Gastroesophageal sphincter (tissue), 4 donors: Measurements from ENCODE around the gene PRMT9. TPM values are rescaled to one million over a fixed set of nuclear protein-coding genes. Genes with fewer than 3 reads are reported as not detected.

Source experiments
- ATAC-seq: fragments of 150-250 bp; one replicate; pipeline ENCODE4 v1.9.1; 2016; ENCODE audit warnings: mild to moderate bottlenecking, moderate library complexity
- H3K27ac ChIP-seq, 4 donors: fragments of 200-600 bp; sonication (generic) in 3 of 4; 1 replicate in 3 of 4; 2 replicates in 1 of 4; pipeline ENCODE4 v1.5.1; 2016 to 2019
- H3K27me3 ChIP-seq: fragments of 200-600 bp; sonication (generic); one replicate; pipeline ENCODE4 v1.5.1; 2019
- H3K36me3 ChIP-seq, 2 donors: fragments of 200-600 bp; sonication (generic); one replicate each; pipeline ENCODE4 v1.5.1; 2019; ENCODE audit warnings: control low read depth in 1 of 2
- H3K4me1 ChIP-seq, 3 donors: fragments of 200-600 bp; sonication (generic); 1 replicate in 2 of 3; 2 replicates in 1 of 3; pipeline ENCODE4 v1.5.1; 2016 to 2019; ENCODE audit warnings: control low read depth in 2 of 3
- H3K4me3 ChIP-seq, 2 donors: fragments of 200-600 bp; sonication (generic); one replicate each; pipeline ENCODE4 v1.5.1; 2019; ENCODE audit warnings: mild to moderate bottlenecking in 1 of 2, moderate library complexity in 1 of 2
- H3K9me3 ChIP-seq, 3 donors: fragments of 200-600 bp; sonication (generic); one replicate each; pipeline ENCODE4 v1.5.1; 2017 to 2019; ENCODE audit warnings: control low read depth in 2 of 3
- EP300 ChIP-seq: sonication (generic); formaldehyde crosslinking; IDR thresholded peaks from one replicate; pipeline ENCODE4 v1.6.1; 2017; ENCODE audit warnings: antibody characterized with exemption, mild to moderate bottlenecking
- POLR2A ChIP-seq, 2 donors: fragments of 450-650 bp; IDR thresholded peaks; one replicate each; pipeline ENCODE4 v1.6.1; 2017; ENCODE audit warnings: antibody characterized with exemption in 2 of 2, mild to moderate bottlenecking in 2 of 2, moderate library complexity in 1 of 2
- POLR2AphosphoS5 ChIP-seq: sonication (generic); formaldehyde crosslinking; IDR thresholded peaks from one replicate; pipeline ENCODE4 v1.6.1; 2017; ENCODE audit warnings: antibody characterized with exemption
- WGBS, 2 donors: methylation state at CpG; one replicate each; pipeline ENCODE4 v1.1.5; 2018; ENCODE audit warnings: low coverage in 1 of 2; 5-methylcytosine and 5-hydroxymethylcytosine counted together
- total RNA-seq, 4 donors: library from RNA; depleted of rRNA; stranded (reverse); fragments of >200 nt; gene quantifications; one replicate each; pipeline ENCODE4 v1.1.0, GENCODE V29; 2016
- TF ChIP-seq, protein P1 (sequence below), 4 experiments: fragments of 200-600 bp in 2 of 4; fragments of 450-650 bp in 2 of 4; sonication (generic) in 1 of 4; IDR thresholded peaks; one replicate each; pipeline ENCODE4 v1.5.1; 2017 to 2019; ENCODE audit warnings: antibody characterized with exemption in 4 of 4, mild to moderate bottlenecking in 2 of 4, moderate library complexity in 2 of 4

Gene PRMT9
- total RNA-seq, 4 donors from 2014 or later = 5.3 to 10.7 (median 9.0) TPM

DNA sequence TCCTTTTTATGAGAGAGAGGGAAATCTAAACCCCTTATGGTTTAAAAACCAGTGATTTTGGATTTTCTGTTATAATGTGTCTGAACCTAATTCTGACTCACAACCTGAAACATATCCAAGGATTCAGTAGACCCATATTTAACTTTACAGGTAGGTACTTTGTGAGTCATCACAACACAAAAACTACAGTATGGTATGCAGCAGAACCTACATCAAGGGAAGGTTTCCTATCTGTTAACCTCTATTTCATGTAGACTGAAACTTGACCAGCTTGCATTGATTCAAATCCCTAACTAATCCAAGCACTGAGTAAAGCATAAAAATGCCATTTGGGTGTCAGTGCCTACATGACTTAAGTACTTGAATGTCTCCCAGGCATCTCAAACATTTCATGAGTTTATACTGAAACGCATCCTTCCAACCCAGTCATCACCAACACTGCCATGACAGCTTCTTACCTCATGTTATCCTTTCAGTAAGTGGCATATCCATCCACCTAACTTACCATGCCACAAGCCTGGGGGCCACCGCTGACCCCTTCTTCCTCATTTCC lies 43.6 kb upstream of the PRMT9 start:
- H3K27ac ChIP-seq = no peak overlapping the region
- no peaks in the 10 kb centered on the region for H3K27me3 ChIP-seq
- no peak for ATAC-seq
- H3K9me3 ChIP-seq = no peaks in the 10 kb centered on the region
- TF ChIP-seq, protein P1, sequence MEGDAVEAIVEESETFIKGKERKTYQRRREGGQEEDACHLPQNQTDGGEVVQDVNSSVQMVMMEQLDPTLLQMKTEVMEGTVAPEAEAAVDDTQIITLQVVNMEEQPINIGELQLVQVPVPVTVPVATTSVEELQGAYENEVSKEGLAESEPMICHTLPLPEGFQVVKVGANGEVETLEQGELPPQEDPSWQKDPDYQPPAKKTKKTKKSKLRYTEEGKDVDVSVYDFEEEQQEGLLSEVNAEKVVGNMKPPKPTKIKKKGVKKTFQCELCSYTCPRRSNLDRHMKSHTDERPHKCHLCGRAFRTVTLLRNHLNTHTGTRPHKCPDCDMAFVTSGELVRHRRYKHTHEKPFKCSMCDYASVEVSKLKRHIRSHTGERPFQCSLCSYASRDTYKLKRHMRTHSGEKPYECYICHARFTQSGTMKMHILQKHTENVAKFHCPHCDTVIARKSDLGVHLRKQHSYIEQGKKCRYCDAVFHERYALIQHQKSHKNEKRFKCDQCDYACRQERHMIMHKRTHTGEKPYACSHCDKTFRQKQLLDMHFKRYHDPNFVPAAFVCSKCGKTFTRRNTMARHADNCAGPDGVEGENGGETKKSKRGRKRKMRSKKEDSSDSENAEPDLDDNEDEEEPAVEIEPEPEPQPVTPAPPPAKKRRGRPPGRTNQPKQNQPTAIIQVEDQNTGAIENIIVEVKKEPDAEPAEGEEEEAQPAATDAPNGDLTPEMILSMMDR (IDR thresholded peaks at IDR 0.05) = no peak
- no peak for TF ChIP-seq POLR2AphosphoS5
- TF ChIP-seq POLR2A (IDR thresholded peaks at IDR 0.05) = no peak
- no peak for TF ChIP-seq EP300
- peaks cover 0 to 9% (median 0%) of the 10 kb centered on the region in 3 donors for H3K4me1 ChIP-seq
- no peaks in the 10 kb centered on the region for H3K36me3 ChIP-seq
- WGBS, 2 donors = 100% methylated on average over 1 to 2 of the region's 2 CpGs
- H3K4me3 ChIP-seq = no peak overlapping the region

DNA sequence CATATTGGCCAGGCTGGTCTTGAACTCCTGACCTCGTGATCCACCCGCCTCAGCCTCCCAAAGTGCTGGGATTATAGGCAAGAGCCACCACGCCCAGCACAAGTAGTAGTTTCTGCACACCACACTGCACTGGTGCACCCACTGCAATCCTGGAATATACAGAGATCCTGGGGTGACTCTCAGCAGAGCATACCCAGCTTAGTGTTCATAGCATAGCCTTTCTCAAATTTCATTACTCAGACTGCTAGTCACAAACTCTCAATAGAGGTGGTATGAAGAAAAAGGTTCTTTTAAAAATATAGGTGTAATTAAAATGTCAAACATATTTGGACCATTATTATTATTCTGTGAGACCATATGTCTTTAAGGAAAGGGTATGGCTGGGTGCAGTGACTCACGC lies 41.7 kb upstream of the PRMT9 start:
- Histone ChIP-seq H3K4me1 (peaks cover 0 to 2% (median 0%) of the 10 kb centered on the region in 3 donors), H3K4me3 (no peak overlapping the region), H3K9me3 (no peaks in the 10 kb centered on the region), H3K36me3 (no peaks in the 10 kb centered on the region), H3K27me3 (no peaks in the 10 kb centered on the region), H3K27ac (no peak overlapping the region)
- TF ChIP-seq POLR2AphosphoS5 (no peak), POLR2A (IDR thresholded peaks at IDR 0.05) (no peak), EP300 (no peak)
- TF ChIP-seq, protein P1 (IDR thresholded peaks at IDR 0.05) = no peak
- ATAC-seq = no peak
- 85% methylated on average over 2 of the region's 4 CpGs; no CpG with 5 or more reads in 1 of the 2 donors for WGBS, 2 donors

DNA sequence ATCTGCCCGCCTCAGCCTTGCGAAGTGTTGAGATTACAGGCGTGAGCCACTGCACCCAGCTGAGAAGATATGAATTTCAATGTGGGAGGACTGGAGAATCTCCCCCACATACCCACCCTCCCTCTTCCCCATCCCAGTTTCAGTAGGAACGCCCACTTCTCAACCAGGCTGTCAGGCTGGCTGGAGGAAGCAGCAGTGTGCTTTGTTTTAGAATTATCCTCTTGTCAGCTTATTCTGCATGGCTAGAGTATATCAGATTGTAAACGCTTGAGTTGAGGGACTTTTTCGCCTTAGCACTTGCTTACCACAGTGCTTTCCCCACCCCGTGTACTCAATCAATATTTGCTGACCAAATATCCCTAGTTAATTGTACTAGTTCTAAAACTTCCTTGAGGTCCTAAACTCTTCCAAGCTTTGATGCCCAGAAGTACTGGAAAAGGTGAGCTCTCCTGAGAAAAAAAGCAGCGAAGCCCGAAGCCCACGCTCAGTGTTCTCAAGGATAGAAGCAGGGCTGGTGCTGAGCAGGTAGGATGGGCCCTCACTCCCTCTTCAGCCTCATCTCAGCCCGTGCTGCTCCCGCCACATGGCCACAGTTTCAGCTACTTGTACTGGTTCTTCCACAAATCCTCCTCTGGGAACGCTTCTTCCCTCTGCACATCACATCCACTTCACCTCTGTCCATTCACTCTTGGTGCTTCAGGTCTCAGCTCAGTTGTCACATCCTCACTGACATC lies 40.7 kb upstream of the PRMT9 start:
- no peak for TF ChIP-seq POLR2A (IDR thresholded peaks at IDR 0.05)
- TF ChIP-seq POLR2AphosphoS5 = no peak
- no peak for TF ChIP-seq EP300
- TF ChIP-seq, protein P1 (IDR thresholded peaks at IDR 0.05) = no peak
- WGBS, 2 donors = 87 to 88% methylated on average over 6 to 13 of the region's 13 CpGs
- Histone ChIP-seq H3K4me3 (no peak overlapping the region), H3K9me3 (no peaks in the 10 kb centered on the region), H3K27ac (no peak overlapping the region), H3K4me1 (no peaks in the 10 kb centered on the region), H3K27me3 (no peaks in the 10 kb centered on the region), H3K36me3 (no peaks in the 10 kb centered on the region)
- ATAC-seq = no peak

DNA sequence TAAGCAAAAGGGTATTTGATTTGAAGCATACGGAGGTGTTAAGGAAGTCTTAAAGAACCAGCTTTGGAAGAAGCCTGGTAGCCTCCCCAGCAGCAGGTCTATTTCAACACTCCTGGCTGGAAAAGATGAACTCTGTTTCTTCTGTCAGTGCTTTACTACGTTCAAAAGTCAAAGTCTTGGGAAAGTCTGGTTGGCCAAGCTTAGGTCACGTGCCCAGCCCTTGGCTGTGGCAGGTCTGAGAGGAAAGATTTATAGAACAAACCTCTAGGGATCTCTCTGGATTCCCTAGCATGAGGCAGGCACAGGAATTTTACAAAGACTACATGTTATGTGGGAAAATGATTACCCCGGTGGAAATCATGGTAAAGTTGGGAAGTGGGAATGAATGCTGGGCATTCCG lies 39.4 kb upstream of the PRMT9 start:
- Histone ChIP-seq H3K27ac (peak overlapping the region in 1 of 4 donors; percentile 43), H3K9me3 (no peaks in the 10 kb centered on the region), H3K27me3 (no peaks in the 10 kb centered on the region), H3K4me3 (no peak overlapping the region), H3K4me1 (no peaks in the 10 kb centered on the region), H3K36me3 (no peaks in the 10 kb centered on the region)
- peak; percentile 87 for ATAC-seq
- WGBS, 2 donors = 75 to 76% methylated on average over 4 to 5 of the region's 5 CpGs
- TF ChIP-seq POLR2AphosphoS5 = no peak
- no peak for TF ChIP-seq EP300
- no peak for TF ChIP-seq POLR2A (IDR thresholded peaks at IDR 0.05)
- TF ChIP-seq, protein P1 (IDR thresholded peaks at IDR 0.05) = no peak

DNA sequence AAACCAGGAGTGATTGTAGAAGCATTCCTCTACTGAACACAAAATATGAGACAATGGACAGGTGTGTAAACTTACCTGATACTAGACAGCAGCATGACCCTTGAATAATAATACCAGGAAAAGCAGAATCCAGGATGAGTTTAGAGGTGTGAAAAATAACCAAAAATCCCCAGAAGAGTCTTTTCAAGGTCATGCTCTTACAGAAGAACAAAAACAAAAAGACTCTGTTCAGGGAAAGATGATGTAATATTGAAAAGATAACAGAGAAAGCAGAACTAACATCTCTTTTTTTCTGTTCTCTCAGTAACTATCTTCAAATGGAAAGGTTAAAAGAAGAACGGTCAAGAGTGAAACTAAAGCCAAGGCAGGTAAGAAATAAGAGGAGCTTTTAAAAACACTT lies 33.9 kb upstream of the PRMT9 start:
- no peak for ATAC-seq
- no peaks in the 10 kb centered on the region for H3K9me3 ChIP-seq
- H3K4me3 ChIP-seq = no peak overlapping the region
- WGBS, 2 donors = 72 to 100% methylated on average over 1 of the region's 1 CpG
- TF ChIP-seq, protein P1 (IDR thresholded peaks at IDR 0.05) = no peak
- TF ChIP-seq EP300 = no peak
- TF ChIP-seq POLR2AphosphoS5 = no peak
- no peak for TF ChIP-seq POLR2A (IDR thresholded peaks at IDR 0.05)
- no peaks in the 10 kb centered on the region for H3K36me3 ChIP-seq
- no peaks in the 10 kb centered on the region for H3K27me3 ChIP-seq
- peaks cover 0 to 8% (median 5%) of the 10 kb centered on the region in 3 donors for H3K4me1 ChIP-seq
- no peak overlapping the region for H3K27ac ChIP-seq
